ENCODE measurements around the gene MFAP3L.

- TF ChIP-seq REST (tag by site-specific recombination; IDR thresholded peaks at IDR 0.05) (no peak), CTCF (tag by site-specific recombination; IDR thresholded peaks at IDR 0.05) (no peak), ZBTB26 (tag by site-specific recombination; optimal IDR thresholded peaks at IDR 0.05) (no peak), HIC1 (tag by site-specific recombination; IDR thresholded peaks at IDR 0.05) (no peak), KLF16 (tag by site-specific recombination; IDR thresholded peaks at IDR 0.05) (no peak), ZBTB17 (tag by site-specific recombination; IDR thresholded peaks at IDR 0.05) (no peak), ZNF791 (tag by site-specific recombination; IDR thresholded peaks at IDR 0.05) (no peak), ZNF626 (tag by site-specific recombination; IDR thresholded peaks at IDR 0.05) (no peak), MZF1 (tag by site-specific recombination; IDR thresholded peaks at IDR 0.05; ENCODE audit: borderline replicate concordance) (no peak), ZBTB49 (tag by site-specific recombination; IDR thresholded peaks at IDR 0.05; ENCODE audit: low read depth) (no peak), ZNF23 (tag by site-specific recombination; IDR thresholded peaks at IDR 0.05; ENCODE audit: borderline replicate concordance) (no peak), ZNF324 (tag by site-specific recombination; IDR thresholded peaks at IDR 0.05) (no peak)
These were observed 66.9 kb downstream of the MFAP3L start for GRCh38 chr4:169959254-169959653.

Measured in HEK293 (cell line).